ENCODE data around the gene SH3PXD2A. TPM values are rescaled to one million over a fixed set of nuclear protein-coding genes. Genes with fewer than 3 reads are reported as not detected.
A peak's percentile ranks its signal among the peaks of the same experiment; 100 is the strongest.

Gene SH3PXD2A
- total and polyA plus RNA-seq, 2 of the 4 experiments (the other 2 are of a cell fraction) = 6.3 to 23.0 TPM

- Histone ChIP-seq H3K4me2 (ENCODE audit: low read depth, low read length) (no peak overlapping the region), H3K56ac (ENCODE audit: extremely low read depth, insufficient read depth, low read length) (no peak overlapping the region), H4K8ac (ENCODE audit: low read depth in 2 of 2, low read length in 2 of 2) (no peak overlapping the region), H4K20me1 (ENCODE audit: insufficient read depth, low read length) (0 out of 2 replicates have a peak, but pooled peaks cover 3% of the 10 kb centered on the region), H3K27ac (ENCODE audit: insufficient read depth, low read length) (no peak overlapping the region), H2AK9ac (replicated peaks; ENCODE audit: low read depth, low read length, poor library complexity) (peak overlapping the region; percentile 47), H2BK15ac (ENCODE audit: low read depth, low read length) (no peak overlapping the region), H2BK20ac (ENCODE audit: low read depth, low read length) (no peak overlapping the region), H3K9me1 (ENCODE audit: insufficient read depth, low read length) (no peaks in the 10 kb centered on the region), H2BK5ac (ENCODE audit: low read depth, low read length, poor library complexity, severe bottlenecking) (no peak overlapping the region), H2BK120ac (ENCODE audit: low read depth, low read length) (no peak overlapping the region), H3K14ac (replicated peaks; ENCODE audit: low read depth, low read length) (no peak overlapping the region), H4K91ac (ENCODE audit: insufficient read depth, low read depth, low read length) (no peak overlapping the region), H3K36me3 (ENCODE audit: control insufficient read depth, insufficient read depth, low read length) (no peaks in the 10 kb centered on the region), H3K9me3 (ENCODE audit: control insufficient read depth, insufficient read depth, low read length) (peaks cover 1% of the 10 kb centered on the region; the same call in 1 of the 2 replicates), H3K23ac (ENCODE audit: low read depth, low read length) (no peak overlapping the region), H2AFZ (replicated peaks; ENCODE audit: low read length, poor library complexity) (no peak overlapping the region), H4K5ac (ENCODE audit: low read depth, low read length) (no peak overlapping the region), H3K18ac (ENCODE audit: low read depth, low read length) (no peak overlapping the region), H3K4me1 (ENCODE audit: control insufficient read depth, insufficient read depth, low read length) (no peaks in the 10 kb centered on the region), H3K79me1 (ENCODE audit: low read depth in 1 of 2, low read length in 2 of 2) (no peaks in the 10 kb centered on the region), H3K9ac (ENCODE audit: low read depth, low read length) (no peak overlapping the region), H2AK5ac (ENCODE audit: low read depth, low read length) (no peak overlapping the region), H3K4ac (ENCODE audit: low read depth, low read length) (no peak overlapping the region), H3K27me3 (ENCODE audit: control insufficient read depth, insufficient read depth, low read length) (peaks cover 84% of the 10 kb centered on the region), H3K4me3 (ENCODE audit: insufficient read depth, low read depth, low read length) (no peak overlapping the region)
- in situ Hi-C loops (cut with MboI; ENCODE audit: low sequenced_read_pairs) (no loop called here), intact Hi-C loops (cut with micrococcal nuclease) (no loop called here), dilution Hi-C loops (cut with HindIII; ENCODE audit: low sequenced_read_pairs, unreplicated experiment) (no loop called here)
- no TSS peak for BruUV-seq (replicated peaks)
- POLR2A ChIA-PET (ENCODE audit: unreplicated experiment) = no interaction called here
- TF ChIP-seq CHD1 (IDR thresholded peaks at IDR 0.05; ENCODE audit: low read depth, low read length) = no peak
- DNase-seq (no peak), ATAC-seq (ENCODE audit: low read depth) (no peak)
- CTCF ChIA-PET = no interaction called here
- 56% methylated on average over 6 of the region's 15 CpGs; no CpG with 5 or more reads in 1 of the 2 experiments for WGBS, 2 experiments (ENCODE audit: extremely low coverage in 2 of 2, insufficient read length in 1 of 2)
Measured at GRCh38 chr10:103578782-103579382, 276.5 kb downstream of the SH3PXD2A start.
